ENCODE data around the gene AVPI1.
A peak's percentile ranks its signal among the peaks of the same experiment; 100 is the strongest.

Gene AVPI1, protein sequence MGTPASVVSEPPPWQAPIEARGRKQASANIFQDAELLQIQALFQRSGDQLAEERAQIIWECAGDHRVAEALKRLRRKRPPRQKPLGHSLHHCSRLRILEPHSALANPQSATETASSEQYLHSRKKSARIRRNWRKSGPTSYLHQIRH

DNA sequence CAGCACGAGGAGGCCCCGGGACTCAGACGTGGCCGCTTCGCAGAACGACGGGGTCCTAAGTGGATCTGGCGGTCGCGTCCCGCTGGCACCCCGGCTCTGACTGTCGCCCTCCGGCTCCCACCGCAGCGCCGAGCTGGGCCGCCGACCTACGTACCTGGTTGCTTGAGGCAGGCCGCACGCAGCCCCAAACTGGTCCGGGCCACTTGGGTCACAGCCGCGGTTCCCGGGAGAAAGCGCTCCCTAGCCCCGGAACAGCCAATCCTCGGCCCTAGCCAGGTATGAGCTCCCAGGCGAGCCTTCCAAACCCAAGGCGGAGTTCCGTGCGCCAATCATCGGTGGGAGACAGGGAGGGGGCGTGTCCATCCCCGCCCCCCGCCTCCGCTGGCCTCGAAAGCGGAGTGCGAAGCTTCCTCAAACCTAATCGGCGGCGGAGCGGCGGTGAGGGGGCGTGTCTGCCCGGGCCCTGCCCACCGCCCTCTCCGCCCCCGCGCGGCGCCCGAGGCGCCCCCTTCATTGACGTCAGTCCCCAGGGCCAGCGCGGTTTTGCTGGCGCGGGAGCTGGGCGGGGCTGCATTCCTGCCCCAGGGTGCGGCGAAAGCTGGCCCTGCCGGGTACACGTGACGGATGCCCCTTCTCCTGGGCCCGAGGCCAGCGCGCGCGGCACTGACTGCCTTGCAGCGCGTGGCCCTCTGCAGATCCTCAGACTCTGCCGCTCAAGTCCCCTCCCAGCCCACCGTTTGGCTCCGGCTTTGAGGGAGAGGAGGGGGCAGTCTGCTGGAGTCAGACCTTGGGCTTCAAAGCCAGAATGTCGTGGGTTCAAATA lies at the start of gene AVPI1:
AVPI1 (minus strand) TSS at position 280 of the 823 bp plus-strand sequence. CDS start 7,336 bp downstream, outside the sequence.
- in situ Hi-C loops (cut with HindIII; ENCODE audit: low pct_ligation_motif_present, low pct_unique_long_range_greater_than_20kb, low sequenced_read_pairs) = no loop called here
- DNase-seq = peak; percentile 98

DNA sequence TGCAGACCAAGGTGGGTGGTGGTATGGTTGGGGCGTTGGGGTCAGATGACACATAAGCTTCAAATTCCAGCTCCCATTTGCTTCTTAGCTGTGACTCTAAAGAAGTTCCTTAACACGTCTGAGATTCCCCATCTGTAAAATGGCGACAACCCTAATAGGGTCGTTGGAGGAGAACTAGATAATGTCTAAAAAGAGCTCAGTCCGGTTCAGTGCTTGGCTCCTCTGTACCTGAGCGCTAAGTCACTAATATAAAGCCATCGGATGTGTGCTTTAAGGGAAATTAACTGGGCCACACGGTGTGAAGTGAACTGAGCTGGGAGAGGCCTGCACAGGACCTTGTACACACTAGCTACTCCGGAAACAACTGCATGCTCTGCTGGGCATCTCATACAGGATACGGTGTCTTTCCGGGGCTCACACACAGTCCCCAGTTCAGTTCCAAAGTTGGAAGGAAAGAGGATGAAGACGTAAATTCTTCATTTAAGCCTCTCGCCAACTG lies 49.4 kb upstream of the AVPI1 start:
- no peak for DNase-seq
- in situ Hi-C loops (cut with HindIII; ENCODE audit: low pct_ligation_motif_present, low pct_unique_long_range_greater_than_20kb, low sequenced_read_pairs) = no loop called here

DNA sequence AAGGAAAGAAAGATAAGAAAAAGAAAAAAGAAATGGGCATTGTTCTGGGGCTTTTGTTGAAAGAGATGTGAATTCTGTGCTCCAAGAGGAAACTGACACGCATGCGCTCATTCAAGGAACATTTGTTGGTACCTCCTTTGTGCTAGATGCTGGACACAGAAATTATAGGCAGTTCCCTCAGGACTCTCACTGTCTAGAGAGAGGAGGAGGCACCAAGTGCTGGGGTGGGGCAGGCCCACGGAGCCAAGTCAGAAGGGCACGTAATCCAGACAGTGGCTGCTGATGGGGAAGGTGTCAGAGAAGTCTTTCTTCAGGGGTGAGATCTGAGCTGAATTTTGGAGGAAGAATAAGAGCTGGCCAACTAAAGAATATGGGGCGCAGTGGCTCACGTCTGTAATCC lies 47.0 kb upstream of the AVPI1 start:
- DNase-seq = no peak
- in situ Hi-C loops (cut with HindIII; ENCODE audit: low pct_ligation_motif_present, low pct_unique_long_range_greater_than_20kb, low sequenced_read_pairs) = no loop called here

DNA sequence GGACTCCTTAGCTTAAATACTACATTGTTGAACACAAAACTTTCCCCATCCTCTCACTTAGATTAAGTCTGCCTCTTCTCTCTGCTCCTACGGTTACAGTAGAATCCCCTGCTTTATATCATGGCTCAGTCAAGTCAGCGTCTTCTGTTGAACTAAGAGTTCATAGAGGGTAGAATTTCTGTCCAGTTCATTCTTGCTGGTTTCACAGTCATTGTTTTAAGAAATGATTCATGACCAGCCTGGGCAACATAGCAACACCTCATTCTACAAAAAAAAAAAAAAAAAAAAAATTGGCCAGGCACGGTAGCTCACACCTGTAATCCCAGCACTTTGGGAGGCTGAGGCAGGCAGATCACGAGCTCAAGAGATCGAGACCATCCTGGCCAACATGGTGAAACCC lies 46.2 kb upstream of the AVPI1 start:
- in situ Hi-C loops (cut with HindIII; ENCODE audit: low pct_ligation_motif_present, low pct_unique_long_range_greater_than_20kb, low sequenced_read_pairs) = no loop called here
- no peak for DNase-seq

DNA sequence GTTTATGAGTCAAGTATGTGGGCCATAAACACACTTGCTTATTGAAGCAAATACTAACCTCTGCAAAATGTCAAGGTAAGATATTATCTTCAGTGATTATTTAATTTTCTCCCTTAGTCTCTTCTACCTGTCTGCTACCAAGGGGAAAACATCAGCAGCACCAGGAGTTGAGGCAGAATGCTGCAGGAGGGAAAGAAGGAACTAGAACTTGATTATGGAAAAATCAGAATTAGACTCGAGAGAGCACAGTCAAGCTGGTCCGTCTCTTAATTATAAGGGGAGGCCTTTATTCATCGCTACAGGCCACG lies 45.0 kb upstream of the AVPI1 start:
- in situ Hi-C loops (cut with HindIII; ENCODE audit: low pct_ligation_motif_present, low pct_unique_long_range_greater_than_20kb, low sequenced_read_pairs) = no loop called here
- no peak for DNase-seq

DNA sequence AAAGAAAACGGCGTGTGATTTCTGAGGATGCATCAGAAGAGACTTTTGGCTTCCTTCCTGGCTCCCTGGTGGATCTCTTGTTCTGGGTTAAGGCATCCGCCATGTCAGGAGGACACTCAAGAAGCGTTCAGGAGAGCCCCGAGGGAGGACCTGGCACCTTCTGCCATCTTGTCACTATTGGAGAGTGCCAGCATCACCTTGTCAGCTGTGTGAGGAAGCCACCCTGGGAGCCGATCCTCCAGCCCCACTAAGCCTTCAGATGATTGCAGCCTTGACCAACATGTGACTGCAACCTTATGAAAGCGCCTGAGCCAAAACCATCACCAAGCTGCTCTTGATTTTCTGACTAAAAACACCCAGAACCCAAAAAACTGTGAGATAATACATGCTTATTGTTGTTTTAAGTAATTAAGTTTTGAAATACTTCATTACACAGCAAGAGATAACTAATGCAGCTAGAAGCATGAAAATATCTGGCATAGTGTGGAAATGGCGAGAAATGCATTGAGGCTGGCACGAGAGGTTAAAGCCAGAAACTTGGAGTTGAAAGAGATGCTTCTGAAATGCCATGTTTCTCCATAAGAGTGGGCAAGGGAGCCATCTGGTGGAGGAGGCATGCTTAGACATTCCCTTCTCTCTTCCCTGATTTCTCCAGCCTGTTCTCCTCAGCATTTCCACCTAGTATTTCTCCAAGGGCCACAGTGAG lies 44.5 kb upstream of the AVPI1 start:
- in situ Hi-C loops (cut with HindIII; ENCODE audit: low pct_ligation_motif_present, low pct_unique_long_range_greater_than_20kb, low sequenced_read_pairs) = no loop called here
- DNase-seq = peak; percentile 77

DNA sequence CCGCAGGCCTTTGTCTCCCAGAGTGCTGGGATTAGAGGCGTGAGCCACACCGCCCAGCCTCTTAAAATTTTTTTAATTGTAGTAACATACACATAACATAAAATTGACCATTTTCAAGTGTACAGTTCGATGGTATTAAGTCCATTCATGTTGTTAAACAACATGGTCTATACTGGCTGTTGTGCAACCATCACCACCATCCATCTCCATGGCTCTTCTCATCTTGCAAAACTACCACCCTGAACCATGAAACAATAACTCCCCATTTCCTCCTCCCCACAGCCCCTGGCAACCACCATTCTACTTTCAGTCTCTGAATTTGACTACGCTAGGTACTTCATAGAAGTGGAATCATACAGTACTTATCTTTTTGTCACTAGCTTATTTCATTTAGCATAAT lies 42.0 kb upstream of the AVPI1 start:
- no peak for DNase-seq
- in situ Hi-C loops (cut with HindIII; ENCODE audit: low pct_ligation_motif_present, low pct_unique_long_range_greater_than_20kb, low sequenced_read_pairs) = no loop called here

DNA sequence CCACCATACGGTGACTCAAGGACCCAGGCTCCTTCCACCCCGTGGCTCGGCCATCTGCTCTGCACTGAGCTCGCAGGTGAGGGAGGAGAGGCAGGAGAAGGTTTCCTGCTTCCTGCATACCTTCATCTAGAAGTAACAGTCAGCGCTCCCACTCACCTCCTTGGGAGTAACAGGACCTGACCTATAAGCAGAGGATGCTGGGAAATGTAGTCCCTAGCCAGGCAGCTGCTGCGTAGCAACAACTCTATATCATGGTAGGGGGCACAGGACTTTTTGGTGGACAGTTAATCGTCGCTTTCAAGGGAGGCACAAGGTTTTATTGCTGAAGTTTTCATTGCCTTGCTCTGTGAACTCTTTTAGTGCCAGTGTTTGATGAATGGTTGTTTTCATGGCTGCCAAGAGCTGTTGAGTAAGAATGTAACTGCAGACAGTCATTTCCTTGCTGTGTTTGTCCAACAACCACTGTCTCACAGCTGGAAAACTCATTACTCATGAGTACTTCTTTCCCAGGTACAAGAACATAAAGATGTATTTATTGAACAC lies 39.7 kb upstream of the AVPI1 start:
- in situ Hi-C loops (cut with HindIII; ENCODE audit: low pct_ligation_motif_present, low pct_unique_long_range_greater_than_20kb, low sequenced_read_pairs) = no loop called here
- no peak for DNase-seq

DNA sequence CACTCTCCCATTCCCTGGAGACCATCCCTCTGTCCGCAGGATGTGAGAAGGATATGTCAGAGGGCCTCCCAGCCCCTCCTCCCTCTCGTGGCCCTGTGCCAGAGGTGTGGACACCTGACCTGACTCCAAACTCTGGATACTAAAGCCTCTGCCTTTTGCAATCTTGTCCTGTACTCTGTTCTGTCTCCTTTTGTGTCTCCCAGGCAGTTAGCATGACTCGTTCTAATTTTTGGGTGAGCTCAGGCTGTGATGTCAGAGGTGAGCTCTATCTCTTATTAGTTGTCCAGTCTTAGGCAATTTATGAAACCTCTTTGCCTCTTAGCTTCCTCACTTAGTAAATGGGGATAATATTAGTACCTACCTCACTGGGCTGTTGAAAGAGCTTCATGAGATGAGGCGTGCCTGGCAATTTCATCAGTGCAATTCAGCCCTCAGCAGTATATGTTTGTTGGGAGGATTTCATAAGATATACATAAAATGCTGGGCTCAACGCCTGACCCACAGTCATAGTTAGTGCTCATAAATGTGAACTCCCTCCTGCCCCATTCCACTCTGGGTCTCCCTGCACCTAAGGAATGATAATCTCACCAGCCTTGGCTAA lies 37.4 kb upstream of the AVPI1 start:
- no peak for DNase-seq

DNA sequence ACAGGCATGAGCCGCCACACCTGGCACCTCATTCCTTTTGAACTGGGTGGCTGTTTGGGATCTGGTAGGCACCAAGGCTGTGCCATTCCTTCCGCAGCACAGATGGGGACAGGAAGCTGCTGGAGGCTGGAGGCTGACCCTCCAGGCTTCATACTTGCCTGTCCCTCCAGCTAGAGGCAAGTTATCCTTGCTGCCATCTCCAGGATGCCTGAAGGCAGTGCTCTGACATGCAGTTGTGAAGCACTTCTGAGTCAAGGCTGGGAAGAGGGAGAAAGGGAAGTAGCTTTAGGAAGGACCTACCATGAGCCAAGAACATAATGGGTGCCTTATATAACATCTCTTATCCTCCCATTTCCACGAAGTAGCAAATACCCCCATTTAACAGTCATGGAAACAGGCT lies 36.0 kb upstream of the AVPI1 start:
- in situ Hi-C loops (cut with HindIII; ENCODE audit: low pct_ligation_motif_present, low pct_unique_long_range_greater_than_20kb, low sequenced_read_pairs) = no loop called here
- no peak for DNase-seq

More for the DNA sequence above, 37.4 kb upstream of the AVPI1 start:
- in situ Hi-C loops (cut with HindIII; ENCODE audit: low pct_ligation_motif_present, low pct_unique_long_range_greater_than_20kb, low sequenced_read_pairs) = no loop called here

DNA sequence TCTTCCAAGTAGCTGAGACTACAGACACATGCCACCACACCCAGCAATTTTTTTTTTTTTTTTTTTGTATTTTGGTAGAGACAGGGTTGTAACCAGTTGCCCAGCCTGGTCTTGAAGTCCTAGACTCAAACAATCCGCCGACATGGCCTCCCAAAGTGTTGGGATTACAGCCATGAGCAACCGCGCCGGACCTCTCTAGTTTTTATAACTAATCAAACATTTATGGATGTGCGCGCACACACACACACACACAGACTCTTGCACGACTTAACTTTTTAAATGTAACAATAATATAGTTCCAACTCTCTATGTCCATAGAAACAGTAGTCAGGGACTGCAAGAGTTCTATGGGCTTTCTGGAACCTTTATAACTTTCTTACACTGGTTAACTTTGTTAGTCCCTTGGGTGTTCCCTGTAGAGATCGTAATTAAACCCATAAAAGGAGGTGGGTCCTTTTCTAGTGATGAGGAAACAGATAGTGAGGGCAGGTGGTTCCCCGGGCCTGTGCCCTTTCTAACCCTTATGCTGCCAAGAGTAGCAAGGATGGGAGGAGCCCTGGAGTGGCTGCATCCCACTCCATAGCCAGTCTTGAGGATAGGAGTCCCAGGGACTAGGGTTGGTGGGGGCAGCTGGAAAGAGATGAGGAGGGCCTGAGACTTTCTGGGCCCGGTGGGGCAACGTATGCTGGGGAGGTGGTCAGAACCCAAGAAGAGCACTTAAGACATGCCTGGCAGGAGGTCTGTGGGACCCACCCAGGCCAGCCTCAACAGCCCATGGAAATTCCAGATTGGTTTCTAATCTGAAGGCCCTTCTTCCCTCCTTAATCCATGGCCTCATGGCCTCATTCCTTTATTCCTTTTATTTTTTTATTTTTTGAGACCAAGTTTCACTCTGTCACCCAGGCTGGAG lies 35.1 kb upstream of the AVPI1 start:
- no peak for DNase-seq

DNA sequence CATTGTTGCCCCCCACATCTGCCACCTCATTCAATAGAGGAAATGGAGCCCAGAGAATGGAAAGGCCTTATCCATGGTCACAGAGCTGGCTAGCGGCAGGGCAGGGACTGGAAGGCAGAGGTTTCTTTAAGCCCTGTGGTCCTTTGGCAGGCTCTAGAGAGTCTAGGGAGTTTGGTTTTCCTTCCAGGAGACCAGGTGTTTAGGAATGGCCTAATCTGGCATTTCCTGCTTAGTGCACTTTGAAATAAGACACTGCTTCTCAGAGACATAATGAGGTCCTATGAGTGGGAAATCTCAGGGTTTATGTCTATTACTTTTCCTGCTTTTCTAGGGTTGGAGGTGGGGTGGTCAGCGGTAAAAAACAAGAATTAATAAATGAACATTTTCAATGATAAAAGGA lies 32.6 kb upstream of the AVPI1 start:
- no peak for DNase-seq
- in situ Hi-C loops (cut with HindIII; ENCODE audit: low pct_ligation_motif_present, low pct_unique_long_range_greater_than_20kb, low sequenced_read_pairs) = no loop called here

More for the DNA sequence above, 35.1 kb upstream of the AVPI1 start:
- in situ Hi-C loops (cut with HindIII; ENCODE audit: low pct_ligation_motif_present, low pct_unique_long_range_greater_than_20kb, low sequenced_read_pairs) = no loop called here

DNA sequence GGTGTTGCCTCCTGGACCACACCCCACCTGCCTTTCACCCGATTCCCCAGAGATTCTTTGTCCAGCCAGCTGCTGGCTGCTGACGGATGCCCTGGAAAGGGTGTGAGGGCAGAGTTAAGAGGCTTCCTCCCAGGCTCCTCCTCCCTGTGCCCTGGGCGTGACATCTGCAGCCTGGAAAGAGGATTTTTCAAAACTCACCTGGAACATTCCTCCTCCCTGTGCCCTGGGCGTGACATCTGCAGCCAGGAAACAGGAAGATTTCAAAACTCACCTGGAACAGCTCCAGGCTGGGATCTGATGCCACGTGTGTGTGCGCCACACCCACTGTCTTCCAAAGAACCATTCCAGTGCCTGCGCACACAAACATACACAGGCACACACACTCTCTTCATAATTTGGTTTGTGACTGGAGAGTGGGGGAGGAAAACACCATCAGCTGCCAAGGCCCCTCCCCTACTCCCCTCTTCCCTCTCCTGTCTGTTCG lies 31.7 kb upstream of the AVPI1 start:
- in situ Hi-C loops (cut with HindIII; ENCODE audit: low pct_ligation_motif_present, low pct_unique_long_range_greater_than_20kb, low sequenced_read_pairs) = no loop called here
- no peak for DNase-seq

DNA sequence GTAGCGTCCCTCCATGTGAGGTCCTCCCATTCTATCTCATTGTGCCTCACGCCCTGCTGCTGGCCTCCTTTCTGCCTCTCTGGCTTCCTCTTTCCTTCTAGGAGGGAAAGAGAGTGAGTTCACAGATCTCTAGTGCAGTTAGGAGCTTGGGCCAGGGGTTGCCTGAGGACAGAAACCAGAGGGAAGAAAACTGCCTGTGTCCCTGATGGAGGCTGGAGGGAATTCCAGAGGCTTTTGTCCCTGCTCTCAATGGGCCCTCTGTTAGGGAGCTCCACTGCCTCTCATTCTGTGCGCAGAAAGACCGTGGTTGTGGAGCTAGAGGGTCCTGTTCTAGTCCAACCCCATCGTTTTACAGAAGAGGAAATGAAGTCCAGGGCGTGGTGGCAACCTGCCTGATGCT lies 31.1 kb upstream of the AVPI1 start:
- in situ Hi-C loops (cut with HindIII; ENCODE audit: low pct_ligation_motif_present, low pct_unique_long_range_greater_than_20kb, low sequenced_read_pairs) = no loop called here
- no peak for DNase-seq

DNA sequence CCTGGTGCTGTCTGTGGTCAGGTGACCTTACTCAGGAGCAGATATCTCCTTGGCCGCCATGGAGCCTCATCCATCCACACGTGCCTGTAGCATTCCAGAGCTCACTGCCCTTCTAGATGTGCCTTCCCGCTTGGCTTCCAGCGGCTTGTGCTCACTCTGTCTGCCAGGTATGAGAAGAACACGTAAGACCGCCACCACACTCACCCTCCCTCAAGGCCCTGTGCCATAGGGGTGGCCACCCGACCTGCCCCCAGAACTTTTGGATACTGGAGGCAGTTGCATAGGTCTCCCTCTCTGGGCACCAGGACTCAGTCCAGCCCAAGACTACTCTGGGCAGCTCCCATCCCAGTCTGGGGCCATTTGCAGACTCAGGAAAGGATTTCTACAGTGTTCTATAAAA lies 30.6 kb upstream of the AVPI1 start:
- in situ Hi-C loops (cut with HindIII; ENCODE audit: low pct_ligation_motif_present, low pct_unique_long_range_greater_than_20kb, low sequenced_read_pairs) = no loop called here
- no peak for DNase-seq

DNA sequence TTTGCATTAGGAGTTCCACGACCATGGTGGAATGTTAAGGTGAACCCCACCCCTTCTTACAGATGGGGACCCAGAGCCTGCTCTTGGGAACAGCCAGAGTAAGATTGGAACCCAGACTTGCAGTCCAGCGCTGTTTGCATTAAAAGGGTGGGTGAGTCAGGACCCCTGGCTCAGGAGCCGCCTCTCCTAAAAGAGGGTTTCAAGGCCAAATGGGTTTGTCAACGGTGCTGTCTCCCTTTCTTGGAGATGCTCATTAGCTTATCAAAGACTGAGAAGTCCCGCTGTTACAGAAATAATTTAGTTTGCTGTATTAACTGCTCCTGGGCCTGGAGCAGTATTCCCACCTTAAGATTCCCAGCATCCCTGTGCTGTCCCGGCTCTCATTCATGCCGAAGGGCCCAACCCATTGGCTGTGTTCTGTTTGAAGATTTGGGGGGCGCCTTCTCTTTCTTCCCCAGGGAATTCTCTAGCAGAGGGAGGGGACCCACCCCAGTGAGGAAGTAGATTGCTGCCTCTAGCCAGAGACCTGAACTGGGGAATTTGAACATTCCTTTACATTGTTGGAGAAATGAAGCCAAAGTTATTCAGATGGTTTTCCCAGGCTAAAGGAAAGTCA lies 28.3 kb upstream of the AVPI1 start:
- no peak for DNase-seq
- in situ Hi-C loops (cut with HindIII; ENCODE audit: low pct_ligation_motif_present, low pct_unique_long_range_greater_than_20kb, low sequenced_read_pairs) = no loop called here

DNA sequence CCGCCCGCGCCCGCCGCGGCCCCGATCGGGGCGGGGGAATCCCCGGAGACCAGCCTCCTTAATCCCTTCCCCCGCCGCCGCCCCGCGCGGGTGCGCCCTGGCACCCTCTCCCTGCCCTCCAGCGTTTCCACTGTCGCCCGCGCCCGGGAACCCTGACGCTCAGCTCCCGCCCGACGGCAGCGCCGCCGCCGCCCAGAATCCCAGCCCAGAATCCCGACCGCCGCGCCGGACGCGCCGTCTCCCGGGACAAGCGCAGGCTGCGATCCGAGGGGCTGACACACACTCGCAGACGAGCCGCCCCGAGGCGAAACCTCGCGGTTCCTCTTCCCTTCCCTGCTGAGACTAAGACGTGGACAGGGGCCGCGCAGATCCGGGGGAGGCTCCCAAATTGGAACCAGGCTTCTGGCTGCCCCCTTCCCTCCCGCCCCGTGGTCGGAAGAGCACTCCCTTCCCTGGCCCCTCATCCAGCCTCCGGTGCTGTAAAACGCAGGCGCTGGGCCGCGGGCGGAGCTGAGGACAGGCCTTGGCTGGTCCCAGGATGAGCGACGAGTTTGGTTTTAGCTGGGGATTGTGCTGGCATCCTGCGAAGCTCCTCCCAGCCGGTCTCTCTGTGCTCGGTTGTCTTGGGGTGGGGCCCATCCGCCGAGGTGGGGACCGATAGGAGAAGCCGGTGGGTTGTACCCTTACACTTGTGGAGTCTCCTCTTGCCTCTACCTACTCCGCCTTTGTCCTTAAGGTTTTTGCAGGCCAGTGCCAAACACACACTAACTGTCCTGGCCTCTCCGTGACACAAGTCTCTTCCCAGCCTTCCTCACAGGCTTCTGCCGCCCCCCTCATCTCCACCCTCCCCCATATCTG lies 27.6 kb upstream of the AVPI1 start:
- DNase-seq = peak; percentile 59

More for the DNA sequence above, 27.6 kb upstream of the AVPI1 start:
- in situ Hi-C loops (cut with HindIII; ENCODE audit: low pct_ligation_motif_present, low pct_unique_long_range_greater_than_20kb, low sequenced_read_pairs) = no loop called here
